Ammon's horn (tissue), 1 donor: Measurements from ENCODE around the gene PKIB.
"Not testable (repeated sequence)": the region's sequence is repeated elsewhere in the genome, so short reads cannot be mapped to it uniquely, and the experiment has no call there.

Source experiments
- DNase-seq: peaks from one replicate; pipeline ENCODE4 v3.0.0-alpha.2; 2016; ENCODE audit warnings: low spot score

PKIB gene

DNA sequence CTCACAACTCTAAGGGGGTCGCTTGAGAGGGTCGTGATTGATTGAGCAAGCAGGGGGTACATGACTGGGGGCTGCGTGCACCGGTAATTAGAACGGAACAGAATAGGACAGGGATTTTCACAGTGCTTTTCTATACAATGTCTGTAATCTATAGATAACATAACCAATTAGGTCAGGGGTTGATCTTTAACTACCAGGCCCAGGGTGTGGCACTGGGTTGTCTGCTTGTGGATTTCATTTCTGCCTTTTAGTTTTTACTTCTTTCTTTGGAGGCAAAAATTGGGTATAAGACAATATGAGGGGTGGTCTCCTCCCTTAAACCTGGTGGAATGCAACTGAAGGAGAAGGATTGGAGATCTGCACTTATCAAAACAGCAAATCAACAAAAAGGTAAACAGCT lies 138.7 kb downstream of the PKIB start:
- not testable (repeated sequence) for DNase-seq

DNA sequence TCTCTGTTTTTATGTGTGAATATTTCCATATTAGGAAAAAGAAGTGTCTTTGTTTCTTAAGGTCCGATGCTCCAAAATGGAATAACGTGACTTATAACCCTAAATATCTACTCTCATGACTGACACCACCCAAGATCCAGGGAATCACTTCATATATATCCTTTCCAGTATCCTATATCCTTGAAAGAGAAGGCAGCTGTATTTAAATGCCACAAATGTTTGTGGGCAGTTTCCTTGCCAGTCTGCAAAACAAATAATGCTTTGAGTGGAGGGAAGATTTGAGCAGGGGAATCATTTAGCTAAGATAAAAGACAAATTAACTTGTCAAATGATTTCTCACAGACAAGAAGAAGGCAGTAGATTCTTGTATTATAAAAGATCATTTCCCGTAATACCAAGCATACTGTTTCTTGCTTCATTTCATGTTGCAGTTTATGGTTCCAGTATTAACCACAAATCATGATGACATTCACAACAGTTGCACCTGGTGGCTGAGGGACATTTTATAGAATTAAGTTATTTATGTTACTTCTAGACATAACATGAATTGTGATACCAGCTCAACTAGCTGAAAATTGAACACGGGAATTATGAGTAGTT lies 139.3 kb downstream of the PKIB start:
- DNase-seq: no peak

DNA sequence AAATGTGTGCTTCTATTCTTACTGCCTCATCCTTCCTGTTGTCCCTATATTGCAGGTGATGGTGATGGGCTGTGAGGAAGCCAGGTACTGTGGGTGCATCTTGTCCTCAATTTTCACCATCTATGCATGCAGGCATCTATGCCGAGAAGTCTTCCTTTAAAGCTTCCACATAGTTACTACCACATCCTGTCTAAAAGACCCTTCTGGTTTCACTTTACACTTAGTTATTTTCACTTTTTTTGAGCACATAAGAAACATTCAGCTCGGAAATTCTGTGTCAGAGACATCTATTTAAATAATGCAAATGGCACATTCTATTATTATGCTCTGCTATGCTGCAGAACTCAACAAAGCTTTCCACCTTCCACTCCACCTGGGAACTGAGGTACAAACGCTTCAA lies 141.1 kb downstream of the PKIB start:
- DNase-seq: no peak

DNA sequence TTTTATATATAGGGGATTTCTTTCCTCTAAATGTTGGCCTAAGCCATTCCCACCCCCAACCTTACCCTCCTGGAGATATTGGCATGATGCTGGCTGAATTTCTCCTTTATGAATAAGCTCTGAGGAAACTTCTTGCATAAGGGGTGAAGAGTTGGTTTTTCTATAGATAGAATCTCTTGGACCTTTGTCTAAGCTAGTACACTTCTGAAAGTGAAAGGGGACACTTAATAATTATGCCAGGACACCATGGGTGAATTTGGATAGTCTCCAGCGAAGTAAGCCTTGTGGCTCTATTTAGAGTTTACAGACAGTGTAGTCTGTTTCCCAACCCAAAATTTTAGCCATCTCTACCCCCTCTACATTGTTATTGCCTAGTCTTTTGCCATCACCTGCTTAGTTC lies 142.3 kb downstream of the PKIB start:
- no peak for DNase-seq

DNA sequence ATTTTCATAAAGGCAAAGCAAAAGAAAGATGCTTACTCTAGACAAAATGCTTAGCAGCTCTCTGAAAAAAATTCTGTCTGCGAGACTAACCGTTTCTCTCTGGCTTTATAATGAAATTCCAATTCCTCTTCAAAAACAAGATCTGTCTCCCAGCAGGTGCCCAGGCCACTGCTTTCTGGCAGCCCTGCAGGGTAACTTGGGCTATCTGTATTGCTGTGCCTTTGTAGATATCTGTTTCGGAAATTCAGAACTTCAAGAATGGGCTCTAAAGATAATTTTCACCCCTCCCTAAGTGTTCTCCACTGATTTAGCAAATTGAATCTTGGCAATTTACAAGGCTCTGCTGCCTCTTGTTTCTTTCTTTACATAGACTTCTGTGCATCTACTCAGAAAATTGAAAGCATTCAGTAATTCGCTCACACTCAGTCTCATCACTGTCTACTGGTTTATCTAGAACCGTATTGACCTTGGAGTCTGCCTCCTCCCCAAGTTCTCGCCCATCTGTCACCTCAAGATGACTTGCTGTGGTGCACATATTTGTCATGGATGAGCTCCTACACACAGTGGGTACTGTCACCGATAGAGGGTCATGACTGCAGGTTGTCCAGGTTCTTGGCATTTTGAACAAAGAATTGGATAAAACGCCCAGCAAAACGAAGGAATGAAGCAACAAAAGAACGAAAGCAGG lies 142.9 kb downstream of the PKIB start:
- DNase-seq: no peak

DNA sequence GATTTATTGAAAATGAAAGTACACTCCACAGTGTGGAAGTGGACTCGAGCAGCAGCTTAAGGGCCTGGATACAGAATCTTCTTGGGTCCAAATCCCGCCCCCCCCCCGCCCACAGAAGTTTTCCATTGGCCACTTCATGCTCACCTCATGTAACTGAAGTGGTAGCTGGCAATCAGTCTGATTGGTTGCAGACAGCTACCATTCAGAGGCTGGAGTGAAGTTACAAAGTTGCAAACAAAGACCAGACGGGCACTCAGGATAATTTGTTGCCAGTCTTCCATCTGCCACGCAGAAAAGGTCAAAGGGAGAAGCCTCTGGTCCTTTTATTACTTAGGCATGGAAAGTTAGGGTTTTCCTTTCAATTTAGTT lies 143.5 kb downstream of the PKIB start:
- DNase-seq: peak; percentile 43

DNA sequence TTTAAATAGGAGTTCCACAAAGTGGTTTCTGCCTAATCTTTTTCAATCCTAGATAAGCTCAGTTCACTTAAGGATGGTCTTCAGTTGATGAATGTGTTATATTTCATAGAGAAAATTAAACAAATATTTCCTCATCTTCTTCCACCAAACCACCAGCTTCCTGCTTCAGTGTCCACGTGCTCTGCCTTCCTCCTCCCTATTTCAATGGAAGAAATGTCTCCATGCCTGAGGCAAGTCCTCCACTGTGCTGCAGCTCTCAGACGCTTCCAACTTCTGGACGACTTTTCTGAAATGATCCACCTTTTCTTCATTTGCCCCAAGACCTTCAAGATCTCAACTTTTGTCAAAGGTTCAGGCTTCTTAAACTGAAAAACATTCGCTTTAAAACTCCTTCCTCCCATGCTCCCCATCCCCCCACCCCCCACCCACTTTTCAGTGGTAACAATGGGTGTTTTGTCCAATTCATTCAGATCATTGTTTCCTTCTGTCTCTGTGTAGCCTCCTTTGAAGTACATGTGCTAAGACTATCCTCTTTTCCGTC lies 144.1 kb downstream of the PKIB start:
- peak; percentile 29 for DNase-seq

DNA sequence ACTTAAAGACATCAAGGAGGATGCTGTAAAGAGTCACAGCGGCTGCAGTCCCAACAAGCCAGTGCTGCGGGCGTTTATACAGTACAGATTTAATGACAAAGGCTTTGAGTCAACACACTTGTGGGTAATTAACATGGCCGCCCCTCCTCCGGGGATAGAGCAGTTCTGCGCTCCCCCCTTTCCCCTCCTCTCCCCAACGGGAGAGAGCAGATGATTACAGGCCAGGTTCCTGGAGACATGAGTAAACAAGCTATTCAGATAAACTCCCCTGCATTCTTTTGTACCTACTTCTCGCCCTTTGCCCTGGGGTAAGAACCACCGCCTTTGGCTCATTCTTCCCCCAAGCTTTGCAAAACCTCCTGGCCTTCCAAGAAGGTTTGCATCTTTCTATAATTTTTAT lies 145.7 kb downstream of the PKIB start:
- no peak for DNase-seq

DNA sequence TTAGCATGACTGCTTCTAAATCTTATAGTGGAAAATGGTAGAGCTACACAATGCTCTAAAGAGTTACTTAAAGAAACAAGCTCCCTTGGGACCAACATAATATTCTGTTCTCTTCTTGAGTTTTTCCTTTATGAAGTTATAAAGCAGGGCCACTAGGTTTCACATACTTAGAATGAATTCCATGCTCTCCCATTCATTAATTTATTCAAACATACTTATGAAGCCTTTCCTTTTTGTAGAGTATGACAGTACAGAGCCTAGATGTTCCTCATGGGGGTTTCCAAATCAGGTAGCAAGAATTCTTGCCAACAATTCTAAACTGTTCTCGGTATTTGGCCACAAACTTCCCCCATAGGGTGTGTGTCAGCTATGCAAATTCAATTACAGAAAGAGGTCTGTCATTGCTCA lies 148.7 kb downstream of the PKIB start:
- DNase-seq: no peak

DNA sequence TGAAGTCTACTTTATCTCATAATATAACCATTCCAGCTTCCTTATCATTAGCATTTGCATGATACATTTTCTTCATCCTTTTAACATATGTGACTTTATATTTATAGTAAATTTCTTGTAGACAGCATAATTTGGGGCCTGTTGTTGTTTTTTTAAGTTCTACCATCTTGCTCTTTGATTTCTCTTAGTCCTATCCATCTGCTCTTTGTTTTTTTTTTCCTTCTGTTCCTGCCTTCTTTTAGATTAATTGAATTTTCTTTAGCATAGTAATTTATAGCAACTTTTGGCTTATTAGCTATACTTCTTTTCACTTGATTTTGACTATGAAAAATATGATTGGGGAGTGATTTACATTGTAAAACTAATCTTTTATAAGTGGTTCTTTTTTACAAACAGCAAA lies 150.1 kb downstream of the PKIB start:
- no peak for DNase-seq

DNA sequence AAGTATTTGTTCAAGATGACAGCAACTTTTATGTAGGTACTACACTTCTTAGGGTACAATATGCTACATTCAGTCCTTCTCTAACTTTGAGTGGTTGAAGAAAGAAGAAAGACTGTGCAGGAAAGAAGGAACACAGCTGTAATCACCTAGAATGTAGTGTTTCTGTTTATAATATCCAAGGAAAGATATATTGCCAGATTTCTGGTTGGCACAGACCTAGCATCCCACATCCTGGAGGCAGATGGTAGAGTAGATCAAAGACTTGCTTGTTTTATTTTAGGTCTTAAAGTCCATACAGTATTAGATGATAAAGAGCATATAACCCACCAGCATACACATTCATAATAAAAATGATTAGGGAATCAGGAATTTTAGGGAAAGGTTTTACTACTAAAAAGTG lies 156.1 kb downstream of the PKIB start:
- no peak for DNase-seq

DNA sequence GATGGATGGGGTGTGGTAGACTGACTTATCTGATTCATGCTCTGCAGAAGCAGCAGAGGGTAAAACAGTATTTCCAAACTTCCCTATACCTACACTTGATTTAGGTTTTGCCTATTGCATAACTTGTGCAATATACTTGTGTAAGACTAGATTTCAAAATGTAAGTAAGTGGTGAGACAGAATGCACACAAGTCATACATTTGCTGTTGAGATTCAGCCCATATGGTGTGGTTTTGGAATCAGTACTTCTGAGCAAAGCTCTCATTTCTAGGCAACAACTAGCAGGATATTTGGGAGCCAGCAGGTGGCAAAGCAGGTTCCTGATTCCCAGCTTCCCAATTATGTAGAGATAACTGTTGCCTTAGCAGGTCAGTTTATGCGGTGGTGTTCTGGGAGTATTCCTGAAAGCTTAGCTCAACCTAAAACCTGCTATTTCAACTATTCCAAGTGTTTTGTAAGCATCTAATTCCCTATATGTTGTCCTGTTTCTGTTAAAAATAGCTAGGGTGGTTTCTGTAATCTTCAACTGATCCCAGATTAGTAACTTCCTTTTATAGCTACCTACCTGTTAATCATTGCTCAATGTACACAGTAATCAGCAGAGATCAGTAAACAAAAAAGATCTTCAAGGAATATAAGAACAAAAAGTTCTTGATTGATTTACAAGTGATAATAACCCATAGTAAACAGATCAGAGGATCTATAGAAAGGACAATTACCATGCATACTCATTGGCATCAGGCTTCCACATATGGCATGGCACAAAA lies 160.8 kb downstream of the PKIB start:
- peak; percentile 47 for DNase-seq

DNA sequence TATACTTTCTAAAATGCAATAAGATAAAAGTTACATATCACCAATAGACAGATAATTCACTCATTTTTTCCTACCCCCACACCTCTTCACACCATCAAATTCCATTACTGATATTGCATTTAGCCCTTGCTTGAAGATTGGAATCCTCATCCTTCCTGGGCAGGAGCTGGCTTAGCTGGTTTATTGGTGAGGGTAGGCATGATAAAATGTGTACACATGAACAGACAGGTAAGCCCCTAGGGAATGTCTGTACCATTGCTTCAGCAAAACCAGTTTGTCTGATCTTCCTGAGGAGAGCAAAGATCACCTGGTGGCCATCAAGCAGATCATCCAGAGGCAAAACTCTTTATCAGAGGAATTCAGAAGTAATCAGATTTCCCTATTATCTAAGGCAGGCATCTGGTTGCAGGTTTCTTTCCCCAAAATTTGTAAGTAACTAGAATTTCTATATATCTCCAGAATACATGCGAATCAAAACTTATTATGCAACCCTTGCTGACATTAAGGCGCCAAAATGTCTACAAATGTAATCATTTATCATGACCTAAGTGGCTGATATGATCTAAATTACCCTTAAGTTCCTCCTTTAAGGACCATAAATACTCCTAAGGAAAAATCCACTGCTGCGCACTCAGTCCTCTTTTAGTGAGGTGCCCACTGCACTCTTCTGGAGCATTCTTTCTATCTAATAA lies 162.7 kb downstream of the PKIB start:
- no peak for DNase-seq
